ENCODE results near the gene ADAMTS19. TPM values are rescaled to one million over a fixed set of nuclear protein-coding genes. Genes with fewer than 3 reads are reported as not detected.

Gene ADAMTS19
- total and polyA plus RNA-seq, 9 of the 15 experiments (the other 6 are each of a cell fraction or from before 2014, with no cell fraction given): not detected

GRCh38 chr5:129425031-129425430 lies 35.1 kb upstream of the ADAMTS19 start:
- H4K20me1 ChIP-seq (replicated peaks; ENCODE audit: control insufficient read depth, insufficient read depth, low read length): no peaks in the 10 kb centered on the region
- H3K4me2 ChIP-seq (ENCODE audit: insufficient read depth, low read length): no peak overlapping the region
- no peak overlapping the region for H3K9ac ChIP-seq (ENCODE audit: insufficient read depth in 1 of 2, low read depth in 2 of 2, low read length in 2 of 2)
- FAIRE-seq (no peak), DNase-seq (ENCODE audit: extremely low read depth in 1 of 4, low spot score in 3 of 4) (no peak), ATAC-seq (no peak)
- no peaks in the 10 kb centered on the region for H3K4me1 ChIP-seq (replicated peaks in 1 of 2; ENCODE audit: control insufficient read depth in 2 of 2, insufficient read depth in 2 of 2, low read length in 2 of 2)
- H3K9me3 ChIP-seq (replicated peaks; ENCODE audit: control insufficient read depth, insufficient read depth, low read depth, low read length): peaks cover 2% of the 10 kb centered on the region; the same call in 1 of the 2 replicates
- no peak overlapping the region for H3K27ac ChIP-seq (ENCODE audit: extremely low read depth, low read depth, low read length)
- CTCF ChIA-PET (ENCODE audit: low intra/inter-chr PET ratio): no interaction called here
- BruUV-seq (replicated peaks): no TSS peak
- in situ Hi-C loops (cut with MboI) (no loop called here), intact Hi-C loops (cut with micrococcal nuclease) (no loop called here)
- no peaks in the 10 kb centered on the region for H3K36me3 ChIP-seq (ENCODE audit: control insufficient read depth, insufficient read depth, low read length)
- H2AFZ ChIP-seq (ENCODE audit: low read depth, low read length): no peak overlapping the region
- POLR2A ChIA-PET: no interaction called here
- H3K9me1 ChIP-seq (ENCODE audit: control insufficient read depth, insufficient read depth, low read length): no peaks in the 10 kb centered on the region
- TF ChIP-seq CXXC5 (CRISPR knock-in tag; IDR thresholded peaks at IDR 0.05) (no peak), POU5F1 (IDR thresholded peaks at IDR 0.05; ENCODE audit: borderline replicate concordance, low read depth, low read length, partially characterized antibody) (no peak)
- H3K27me3 ChIP-seq (ENCODE audit: control insufficient read depth in 2 of 2, insufficient read depth in 2 of 2, low read length in 2 of 2): no peaks in the 10 kb centered on the region
- no peak overlapping the region for H3K4me3 ChIP-seq
- no peaks in the 10 kb centered on the region for H3K79me2 ChIP-seq (ENCODE audit: control insufficient read depth, insufficient read depth, low read length)

GRCh38 chr5:129426071-129426470 lies 34.0 kb upstream of the ADAMTS19 start:
- no peak overlapping the region for H3K4me2 ChIP-seq (ENCODE audit: insufficient read depth, low read length)
- no peaks in the 10 kb centered on the region for H3K27me3 ChIP-seq (ENCODE audit: control insufficient read depth in 2 of 2, insufficient read depth in 2 of 2, low read length in 2 of 2)
- H3K9ac ChIP-seq (ENCODE audit: insufficient read depth in 1 of 2, low read depth in 2 of 2, low read length in 2 of 2): no peak overlapping the region
- no peak for DNase-seq (ENCODE audit: extremely low read depth in 1 of 4, low spot score in 3 of 4)
- H3K4me3 ChIP-seq: no peak overlapping the region
- ChIA-PET POLR2A (interaction anchor here (1.5 kb wide), 1 partner anchor 32 kb away, joined by 3 read pairs; no protein-coding TSS in a partner anchor), CTCF (ENCODE audit: low intra/inter-chr PET ratio) (no interaction called here)
- H3K27ac ChIP-seq (ENCODE audit: extremely low read depth, low read depth, low read length): no peak overlapping the region
- WGBS (ENCODE audit: insufficient coverage, low coverage, missing lambda C conversion rate): 0% methylated on average over 1 of the region's 1 CpG
- BruUV-seq (replicated peaks): no TSS peak
- no peak for FAIRE-seq
- no peak overlapping the region for H2AFZ ChIP-seq (ENCODE audit: low read depth, low read length)
- H3K79me2 ChIP-seq (ENCODE audit: control insufficient read depth, insufficient read depth, low read length): no peaks in the 10 kb centered on the region
- no peak for ATAC-seq
- intact Hi-C loops (cut with micrococcal nuclease): no loop called here
- no peaks in the 10 kb centered on the region for H4K20me1 ChIP-seq (replicated peaks; ENCODE audit: control insufficient read depth, insufficient read depth, low read length)
- H3K9me1 ChIP-seq (ENCODE audit: control insufficient read depth, insufficient read depth, low read length): no peaks in the 10 kb centered on the region
- H3K36me3 ChIP-seq (ENCODE audit: control insufficient read depth, insufficient read depth, low read length): no peaks in the 10 kb centered on the region
- in situ Hi-C loops (cut with MboI): no loop called here
- no peaks in the 10 kb centered on the region for H3K4me1 ChIP-seq (replicated peaks in 1 of 2; ENCODE audit: control insufficient read depth in 2 of 2, insufficient read depth in 2 of 2, low read length in 2 of 2)
- peaks cover 2% of the 10 kb centered on the region; the same call in 1 of the 2 replicates for H3K9me3 ChIP-seq (replicated peaks; ENCODE audit: control insufficient read depth, insufficient read depth, low read depth, low read length)
- no peak for TF ChIP-seq E4F1 (CRISPR knock-in tag; IDR thresholded peaks at IDR 0.05; ENCODE audit: borderline replicate concordance)
- no peak for TF ChIP-seq PYGO2 (tag; IDR thresholded peaks at IDR 0.05)
- no peak for TF ChIP-seq TFE3 (CRISPR knock-in tag; IDR thresholded peaks at IDR 0.05)
- TF ChIP-seq TAF9B (IDR thresholded peaks at IDR 0.05; ENCODE audit: partially characterized antibody): no peak
- TF ChIP-seq TCF7 (IDR thresholded peaks at IDR 0.05; ENCODE audit: borderline replicate concordance): no peak
- TF ChIP-seq KLF13 (tag; IDR thresholded peaks at IDR 0.05; ENCODE audit: borderline replicate concordance, low read depth): no peak
- TF ChIP-seq ZSCAN29 (IDR thresholded peaks at IDR 0.05): no peak
- no peak for TF ChIP-seq KDM1A (IDR thresholded peaks at IDR 0.05)
- TF ChIP-seq ZNF764 (CRISPR knock-in tag; IDR thresholded peaks at IDR 0.05; ENCODE audit: low read depth): no peak
- TF ChIP-seq RBFOX2 (IDR thresholded peaks at IDR 0.05; ENCODE audit: low read depth, low read length): no peak

Measured in K562 (cell line).